ENCODE measurements around the gene ANKDD1B. TPM values are rescaled to one million over a fixed set of nuclear protein-coding genes. Genes with fewer than 3 reads are reported as not detected.

The ANKDD1B gene
- total RNA-seq, 4 donors from 2014 or later: 3.2 to 5.0 TPM; not detected in 2

- Histone ChIP-seq H3K4me1 (no peaks in the 10 kb centered on the region), H3K27ac (no peak overlapping the region), H3K27me3 (no peaks in the 10 kb centered on the region), H3K9me3 (no peaks in the 10 kb centered on the region), H3K36me3 (peaks cover 0 to 38% (median 0%) of the 10 kb centered on the region in 3 donors), H3K4me3 (no peak overlapping the region)
- no peak for TF ChIP-seq POLR2A (IDR thresholded peaks at IDR 0.05)
- TF ChIP-seq CTCF (IDR thresholded peaks at IDR 0.05): no peak
- DNase-seq: no peak
Observed at GRCh38 chr5:75701856-75702255, 90.6 kb downstream of the ANKDD1B start.

GRCh38 chr5:75706016-75706415 is 94.8 kb downstream of the ANKDD1B start:
- H3K9me3 ChIP-seq: no peaks in the 10 kb centered on the region
- H3K27me3 ChIP-seq: no peaks in the 10 kb centered on the region
- no peak overlapping the region for H3K4me3 ChIP-seq
- H3K27ac ChIP-seq: no peak overlapping the region
- no peak for TF ChIP-seq POLR2A (IDR thresholded peaks at IDR 0.05)
- TF ChIP-seq CTCF (IDR thresholded peaks at IDR 0.05): no peak
- H3K4me1 ChIP-seq: no peaks in the 10 kb centered on the region
- peaks cover 0 to 38% (median 0%) of the 10 kb centered on the region in 3 donors for H3K36me3 ChIP-seq
- no peak for DNase-seq

GRCh38 chr5:75706775-75707174 is 95.5 kb downstream of the ANKDD1B start:
- H3K27ac ChIP-seq: no peak overlapping the region
- no peak for DNase-seq
- H3K4me1 ChIP-seq: no peaks in the 10 kb centered on the region
- H3K36me3 ChIP-seq: peaks cover 0 to 35% (median 0%) of the 10 kb centered on the region in 3 donors
- no peaks in the 10 kb centered on the region for H3K27me3 ChIP-seq
- TF ChIP-seq CTCF (IDR thresholded peaks at IDR 0.05) (no peak), POLR2A (IDR thresholded peaks at IDR 0.05) (no peak)
- no peaks in the 10 kb centered on the region for H3K9me3 ChIP-seq
- H3K4me3 ChIP-seq: no peak overlapping the region

GRCh38 chr5:75707911-75708509 is 96.8 kb downstream of the ANKDD1B start:
- peaks cover 0 to 23% (median 0%) of the 10 kb centered on the region in 3 donors for H3K36me3 ChIP-seq
- no peak overlapping the region for H3K4me3 ChIP-seq
- H3K9me3 ChIP-seq: no peaks in the 10 kb centered on the region
- H3K27me3 ChIP-seq: no peaks in the 10 kb centered on the region
- DNase-seq: no peak
- no peaks in the 10 kb centered on the region for H3K4me1 ChIP-seq
- TF ChIP-seq POLR2A (IDR thresholded peaks at IDR 0.05): no peak
- no peak for TF ChIP-seq CTCF (IDR thresholded peaks at IDR 0.05)
- H3K27ac ChIP-seq: no peak overlapping the region

GRCh38 chr5:75710637-75711036 is 99.4 kb downstream of the ANKDD1B start:
- H3K27ac ChIP-seq: no peak overlapping the region
- no peaks in the 10 kb centered on the region for H3K27me3 ChIP-seq
- DNase-seq: no peak
- no peak overlapping the region for H3K4me3 ChIP-seq
- H3K4me1 ChIP-seq: no peaks in the 10 kb centered on the region
- H3K9me3 ChIP-seq: no peaks in the 10 kb centered on the region
- H3K36me3 ChIP-seq: no peaks in the 10 kb centered on the region
- TF ChIP-seq POLR2A (IDR thresholded peaks at IDR 0.05) (no peak), CTCF (IDR thresholded peaks at IDR 0.05) (no peak)

- no peak for TF ChIP-seq POLR2A (IDR thresholded peaks at IDR 0.05)
- TF ChIP-seq CTCF (IDR thresholded peaks at IDR 0.05): no peak
- no peak for DNase-seq
- H3K36me3 ChIP-seq: no peaks in the 10 kb centered on the region
- H3K27ac ChIP-seq: no peak overlapping the region
- no peaks in the 10 kb centered on the region for H3K27me3 ChIP-seq
- no peak overlapping the region for H3K4me3 ChIP-seq
- no peaks in the 10 kb centered on the region for H3K9me3 ChIP-seq
- peaks cover 0 to 5% (median 0%) of the 10 kb centered on the region in 4 donors for H3K4me1 ChIP-seq
Observed at GRCh38 chr5:75711151-75711550, 99.9 kb downstream of the ANKDD1B start.
